KOPT-K1 (cell line): ENCODE results near the gene ASB1.

Source experiments
- H3K27ac ChIP-seq: fragments of 200-600 bp; sonication (generic); 2 replicates; pipeline ENCODE4 v1.5.1; 2016; ENCODE audit warnings: antibody characterized with exemption, mild to moderate bottlenecking, low read depth, low read length; ENCODE audit not compliant: poor library complexity, severe bottlenecking
- H3K36me3 ChIP-seq: fragments of 200-600 bp; sonication (generic); 2 replicates; pipeline ENCODE4 v1.5.1; 2017; ENCODE audit warnings: antibody characterized with exemption, mild to moderate bottlenecking, low read length, moderate library complexity; ENCODE audit not compliant: insufficient read depth
- H3K9me3 ChIP-seq: fragments of 200-600 bp; sonication (generic); 2 replicates; pipeline ENCODE4 v1.5.1; 2017; ENCODE audit warnings: antibody characterized with exemption, low read length, mild to moderate bottlenecking; ENCODE audit not compliant: insufficient read depth, poor library complexity, severe bottlenecking

ASB1 gene

GRCh38 chr2:238413368-238413767, 13.4 kb upstream of the ASB1 start:
- no peak overlapping the region for H3K27ac ChIP-seq
- no peaks in the 10 kb centered on the region for H3K36me3 ChIP-seq
- peaks cover 22% of the 10 kb centered on the region for H3K9me3 ChIP-seq

DNA sequence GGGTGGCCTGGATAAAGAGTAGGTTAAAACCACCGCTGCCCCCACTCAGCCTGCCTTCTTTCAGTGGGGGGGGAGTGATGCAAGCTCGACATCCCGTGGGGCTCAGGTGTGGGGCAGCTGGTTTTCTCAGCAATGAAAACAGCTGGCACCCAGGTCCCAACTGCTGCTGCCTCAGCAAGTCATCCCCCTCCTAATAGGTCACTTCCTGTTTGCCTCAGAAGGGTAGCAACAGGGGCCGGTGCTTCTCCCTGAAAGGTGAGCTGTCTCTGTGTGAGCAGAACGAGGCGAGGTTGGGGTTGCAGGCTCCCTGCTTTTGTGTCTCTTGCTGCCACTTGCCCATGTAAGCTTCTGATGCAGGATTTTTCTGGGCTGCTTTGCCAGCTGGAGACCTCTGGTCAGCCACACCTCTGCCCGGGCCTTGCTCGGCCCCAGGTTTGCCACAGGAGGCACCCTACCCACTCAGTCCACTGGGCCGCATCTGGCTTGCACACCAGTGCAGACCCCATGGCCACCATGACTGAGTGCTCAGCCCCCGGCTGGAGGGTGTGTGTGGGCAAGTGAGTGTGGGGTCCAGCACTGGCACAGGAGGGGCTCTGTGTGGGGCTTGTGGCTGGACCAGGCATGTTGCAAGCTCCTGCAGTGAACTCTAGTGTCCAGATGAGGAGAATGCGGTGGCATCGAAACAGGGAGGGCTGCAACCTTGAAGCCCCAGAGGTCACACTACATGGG, 11.5 kb upstream of the ASB1 start:
- Histone ChIP-seq H3K27ac (no peak overlapping the region), H3K9me3 (peaks cover 22% of the 10 kb centered on the region), H3K36me3 (no peaks in the 10 kb centered on the region)

DNA sequence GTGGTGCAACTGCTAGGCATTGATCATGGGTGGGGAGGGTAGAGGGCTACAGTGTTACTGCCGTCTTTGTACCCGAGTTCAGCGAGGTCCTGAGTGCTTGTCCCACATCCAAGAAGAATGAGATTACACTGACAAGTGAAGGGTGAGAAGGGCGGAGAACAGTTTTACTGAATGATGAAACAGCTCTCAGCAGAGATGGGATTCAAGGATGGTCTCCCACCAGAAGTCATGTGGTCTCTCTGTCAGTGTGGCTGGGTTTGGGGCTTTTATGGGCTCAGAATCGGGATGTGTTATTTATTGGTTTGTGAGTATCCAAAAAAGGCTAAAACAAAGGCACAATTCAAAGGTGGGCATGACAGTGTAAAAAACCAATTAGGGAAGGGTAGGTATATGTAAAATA, 10.8 kb upstream of the ASB1 start:
- no peaks in the 10 kb centered on the region for H3K36me3 ChIP-seq
- no peak overlapping the region for H3K27ac ChIP-seq
- peaks cover 22% of the 10 kb centered on the region for H3K9me3 ChIP-seq

DNA sequence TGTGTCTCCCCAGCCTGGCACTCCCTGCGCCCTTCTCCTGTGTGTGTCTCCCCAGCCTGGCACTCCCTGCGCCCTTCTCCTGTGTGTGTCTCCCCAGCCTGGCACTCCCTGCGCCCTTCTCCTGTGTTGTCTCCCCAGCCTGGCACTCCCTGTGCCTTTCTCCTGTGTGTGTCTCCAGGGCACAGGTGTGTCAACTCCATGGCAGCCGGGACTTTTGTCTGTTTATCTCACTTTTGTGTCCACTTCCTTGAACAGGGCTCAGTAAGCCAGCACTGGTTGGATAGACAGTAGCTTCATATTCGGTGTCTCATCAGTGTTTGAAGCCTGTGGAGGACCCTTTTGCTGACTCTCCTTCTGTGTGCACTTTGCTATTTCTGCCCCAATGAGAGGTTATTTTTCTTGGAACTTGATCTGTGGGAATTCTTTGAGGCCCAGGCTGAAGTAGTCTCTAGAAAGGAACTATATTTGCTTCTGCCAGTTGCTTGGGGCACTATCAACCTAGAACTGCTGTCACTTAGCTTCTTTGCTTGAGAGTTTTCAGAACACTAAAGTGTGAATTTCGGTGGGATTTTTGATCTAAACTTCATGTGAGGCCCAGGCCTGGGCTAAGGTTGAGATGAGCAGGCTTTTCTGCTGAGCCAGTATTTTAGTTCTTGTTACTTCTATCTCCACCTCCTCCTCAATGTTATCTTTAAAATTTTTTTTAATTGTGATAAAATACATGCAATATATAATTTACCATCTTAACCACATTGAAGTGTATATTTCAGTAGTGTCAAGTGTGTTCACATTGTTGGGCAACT, 8.3 kb upstream of the ASB1 start:
- H3K27ac ChIP-seq, result no peak overlapping the region
- no peaks in the 10 kb centered on the region for H3K36me3 ChIP-seq
- H3K9me3 ChIP-seq, result peaks cover 22% of the 10 kb centered on the region

GRCh38 chr2:238418999-238419546, 7.7 kb upstream of the ASB1 start:
- no peaks in the 10 kb centered on the region for H3K36me3 ChIP-seq
- H3K27ac ChIP-seq, result no peak overlapping the region
- peaks cover 22% of the 10 kb centered on the region for H3K9me3 ChIP-seq

DNA sequence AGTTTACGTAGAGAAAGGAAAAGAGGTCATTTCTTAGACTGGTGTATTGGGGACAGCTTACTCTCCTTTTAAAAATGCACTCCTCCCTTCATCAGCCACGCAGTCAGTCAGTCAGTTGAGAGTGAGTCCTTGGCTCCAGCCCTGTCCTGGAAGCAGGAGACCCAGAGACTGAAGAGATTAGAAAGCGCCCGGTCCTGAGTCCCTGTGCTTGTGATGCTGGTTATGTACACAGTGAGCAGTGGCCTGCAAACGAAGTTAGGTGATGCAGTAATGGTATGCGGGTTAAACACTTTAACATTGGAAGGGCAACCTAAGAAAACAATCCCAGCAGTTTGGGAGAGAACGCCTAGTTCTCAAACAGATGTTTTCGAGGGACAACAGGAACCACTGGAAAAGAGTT, 6.3 kb upstream of the ASB1 start:
- Histone ChIP-seq H3K36me3 (no peaks in the 10 kb centered on the region), H3K27ac (no peak overlapping the region), H3K9me3 (peaks cover 14% of the 10 kb centered on the region)

- Histone ChIP-seq H3K27ac (no peak overlapping the region), H3K36me3 (no peaks in the 10 kb centered on the region), H3K9me3 (peaks cover 8% of the 10 kb centered on the region)
Observed at GRCh38 chr2:238420878-238421694, 5.6 kb upstream of the ASB1 start.

DNA sequence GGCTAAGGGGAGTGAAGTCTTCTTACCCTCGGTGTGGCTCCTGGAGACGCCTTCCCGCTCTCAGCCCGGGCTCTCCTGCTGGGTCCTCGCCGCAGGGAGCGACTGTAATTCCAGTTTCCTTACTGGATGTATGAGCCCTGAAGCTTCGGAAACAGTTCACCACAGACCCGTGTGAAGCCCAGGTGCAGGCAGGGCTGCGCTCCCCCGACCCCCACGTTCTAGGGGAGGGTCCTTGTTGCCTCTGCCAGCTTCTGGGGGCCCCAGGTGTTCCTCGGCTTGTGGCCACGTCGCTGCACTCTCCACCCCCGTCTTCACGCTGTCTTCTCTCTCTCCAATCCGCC, 5.1 kb upstream of the ASB1 start:
- peaks cover 2% of the 10 kb centered on the region for H3K9me3 ChIP-seq
- no peaks in the 10 kb centered on the region for H3K36me3 ChIP-seq
- no peak overlapping the region for H3K27ac ChIP-seq

- H3K36me3 ChIP-seq, result no peaks in the 10 kb centered on the region
Observed at GRCh38 chr2:238422285-238422684, 4.4 kb upstream of the ASB1 start.

DNA sequence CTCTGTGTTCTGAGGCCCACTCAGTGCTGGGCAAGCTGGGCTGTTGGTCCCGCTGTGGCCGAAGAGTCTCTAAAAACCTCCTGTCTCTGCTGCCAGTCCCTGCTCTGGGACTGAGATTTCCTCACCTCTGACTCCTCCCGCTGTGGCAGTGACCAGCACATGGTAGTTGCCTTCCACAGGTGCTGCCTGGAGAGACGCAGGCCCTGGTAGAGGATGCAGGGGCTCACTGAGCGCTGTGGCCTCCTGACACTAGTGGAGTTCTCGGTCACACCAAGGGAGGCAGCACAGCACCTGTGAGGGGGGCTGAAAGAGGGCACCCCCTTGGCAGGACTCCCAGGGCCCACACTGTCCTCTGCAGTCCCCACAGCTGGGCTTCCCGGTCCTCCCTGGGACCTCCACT, 3.8 kb upstream of the ASB1 start:
- no peaks in the 10 kb centered on the region for H3K9me3 ChIP-seq
- H3K36me3 ChIP-seq, result no peaks in the 10 kb centered on the region
- H3K27ac ChIP-seq, result no peak overlapping the region

More at GRCh38 chr2:238422285-238422684, 4.4 kb upstream of the ASB1 start:
- Histone ChIP-seq H3K9me3 (no peaks in the 10 kb centered on the region), H3K27ac (no peak overlapping the region)

DNA sequence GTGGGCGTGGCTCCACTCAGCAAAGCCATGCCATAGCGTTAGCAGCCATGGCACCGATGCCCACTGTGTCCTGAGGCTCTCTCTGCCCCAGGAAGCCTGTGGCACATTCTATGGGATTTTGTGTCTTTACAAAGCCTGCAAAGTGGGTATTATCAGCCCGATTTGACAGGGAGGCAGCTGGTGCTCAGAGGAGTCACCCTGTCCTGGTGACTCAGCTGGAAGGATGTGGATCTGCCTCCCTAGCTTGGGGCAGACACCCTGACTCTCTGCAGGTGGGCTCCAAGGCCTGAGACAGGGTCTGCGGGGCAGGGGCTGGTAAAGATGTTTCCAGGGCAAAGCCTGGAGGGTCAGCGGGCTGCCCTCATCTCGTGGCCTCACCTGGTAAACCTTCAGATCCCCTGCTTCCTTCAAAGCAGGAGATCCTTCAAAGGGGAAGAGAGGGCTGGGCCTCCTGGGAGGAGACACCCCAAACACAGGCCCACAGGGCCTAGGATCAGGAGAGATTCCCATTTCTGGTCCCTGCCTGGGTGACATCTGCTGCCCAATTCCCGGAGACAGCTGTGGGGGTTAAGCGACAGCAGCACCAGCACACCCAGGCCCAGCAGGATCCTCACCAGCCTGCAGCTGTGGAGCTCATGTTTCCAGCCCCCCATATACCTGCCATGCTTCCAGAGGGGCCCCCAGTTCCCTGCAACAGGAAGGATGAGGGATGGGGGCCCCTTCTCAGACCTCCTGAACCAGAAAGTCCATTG, 3.0 kb upstream of the ASB1 start:
- Histone ChIP-seq H3K36me3 (no peaks in the 10 kb centered on the region), H3K9me3 (no peaks in the 10 kb centered on the region), H3K27ac (no peak overlapping the region)

- Histone ChIP-seq H3K36me3 (no peaks in the 10 kb centered on the region), H3K27ac (no peak overlapping the region), H3K9me3 (no peaks in the 10 kb centered on the region)
Observed at GRCh38 chr2:238424313-238424700, 2.4 kb upstream of the ASB1 start.

GRCh38 chr2:238425505-238425978, 1.2 kb upstream of the ASB1 start:
- Histone ChIP-seq H3K9me3 (peaks cover 5% of the 10 kb centered on the region), H3K36me3 (peaks cover 7% of the 10 kb centered on the region), H3K27ac (peak overlapping the region; percentile 88)

DNA sequence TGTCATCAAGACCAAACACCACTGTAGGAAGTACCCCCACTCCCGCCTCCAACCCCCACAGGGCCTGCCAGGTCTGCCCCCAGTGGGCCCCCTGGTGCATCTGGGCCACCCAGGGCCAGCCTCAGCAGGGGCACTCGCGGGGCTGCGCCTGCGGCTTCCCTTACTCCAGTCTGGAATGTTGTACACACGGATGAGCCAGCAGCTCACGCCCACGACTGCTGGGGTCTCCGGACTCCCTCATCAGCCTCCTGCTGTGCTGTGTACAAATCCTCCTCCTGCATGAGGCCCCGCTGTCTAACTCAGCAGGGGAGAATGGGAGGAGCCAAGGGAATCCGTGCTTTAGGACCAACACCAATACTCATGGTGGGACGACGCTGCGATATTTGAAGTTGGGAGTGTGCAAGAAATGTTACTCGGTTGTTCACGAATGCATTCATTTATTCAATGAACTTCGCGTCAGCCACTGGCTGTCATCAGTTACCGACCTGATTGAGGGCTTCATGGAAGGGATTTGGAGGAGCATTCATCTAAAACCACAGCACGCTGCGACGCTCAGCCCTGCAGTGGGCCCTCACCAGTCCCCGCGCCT, 654 bp upstream of the ASB1 start:
- peaks cover 8% of the 10 kb centered on the region for H3K9me3 ChIP-seq
- peak overlapping the region; percentile 88 for H3K27ac ChIP-seq
- peaks cover 10% of the 10 kb centered on the region for H3K36me3 ChIP-seq
